Ovary (tissue), 9 donors: ENCODE results near the gene URM1. TPM values are rescaled to one million over a fixed set of nuclear protein-coding genes. Genes with fewer than 3 reads are reported as not detected.

Source experiments
- DNase-seq, 5 donors: peaks; one replicate each; pipeline ENCODE4 v3.0.0-alpha.2; 2019 to 2020
- H3K27ac ChIP-seq, 2 donors: fragments of 200-600 bp; one replicate each; pipeline versions ENCODE4 v1.5.1 to v1.8.0; 2019 to 2022
- H3K27me3 ChIP-seq: fragments of 200-600 bp; one replicate; pipeline ENCODE4 v1.8.0; 2022
- H3K36me3 ChIP-seq: fragments of 200-600 bp; sonication (generic); one replicate; pipeline ENCODE4 v1.5.1; 2019
- H3K4me1 ChIP-seq: one replicate; pipeline ENCODE4 v1.8.1; 2013; ENCODE audit warnings: mild to moderate bottlenecking, moderate library complexity; ENCODE audit not compliant: insufficient read depth
- H3K4me3 ChIP-seq: fragments of 200-600 bp; sonication (generic); one replicate; pipeline ENCODE4 v1.5.1; 2017
- H3K9me3 ChIP-seq, 2 donors: fragments of 200-600 bp in 1 of 2; sonication (generic) in 1 of 2; one replicate each; pipeline versions ENCODE4 v1.5.1 to v1.8.1; 2013 to 2019; ENCODE audit warnings: mild to moderate bottlenecking in 1 of 2, moderate library complexity in 1 of 2
- EP300 ChIP-seq: sonication (generic); formaldehyde crosslinking; IDR thresholded peaks from one replicate; pipeline ENCODE4 v1.6.1; 2017; ENCODE audit warnings: antibody characterized with exemption
- POLR2A ChIP-seq: fragments of 450-650 bp; IDR thresholded peaks from one replicate; pipeline ENCODE4 v1.6.1; 2017; ENCODE audit warnings: antibody characterized with exemption, mild to moderate bottlenecking, moderate library complexity
- WGBS, 3 donors: extraction: QIAGEN DNeasy Blood & Tissue Kit in 1 of 3; methylation state at CpG; one replicate each; pipeline versions ENCODE4 v1.1.5 to v1.1.7; 2013 to 2017; 5-methylcytosine and 5-hydroxymethylcytosine counted together
- intact Hi-C, 4 donors: fragments of 100-400 bp; cut with DNase I; formaldehyde crosslinking; loops; one replicate each; pipeline versions ENCODE4 v1.11.0 to v1.15.1; 2022 to 2023
- polyA plus RNA-seq, 2 donors: library from polyadenylated mRNA; stranded (reverse); fragments of 200-250 nt in 1 of 2; fragments of 350-450 nt in 1 of 2; fragmentation: Illumina TruSeq in 1 of 2; extraction: RNeasy Lipid Tissue Mini Kit (QIAGEN cat#74804) in 1 of 2; gene quantifications; one replicate each; pipeline ENCODE4 v1.2.3, GENCODE V29; 2013 to 2014
- total RNA-seq, 7 donors: library from RNA; depleted of rRNA in 2 of 7; stranded (reverse); fragments of >200 nt in 2 of 7; fragmentation: NEBNext Ultra II Directional in 3 of 7; extraction: Animal tissue kit (Norgen Biotek cat#: 25700) in 3 of 7; gene quantifications; one replicate each; pipeline versions ENCODE4 v1.1.0 to v1.2.4, GENCODE V29; 2016 to 2023
- TF ChIP-seq, protein P1 (sequence below), 3 donors: fragments of 450-650 bp in 2 of 3; fragments of 200-600 bp in 1 of 3; IDR thresholded peaks; one replicate each; pipeline versions ENCODE4 v1.5.1 to v1.8.0; 2016 to 2022; ENCODE audit warnings: antibody characterized with exemption in 3 of 3, mild to moderate bottlenecking in 1 of 3
- donor health status: DM: no; HTN: no; CAD: no; lungs with moderate emphysema.
- donor health status: DM: no; HTN: no; CAD: no.
- donor health status: Bipolar disorder and iron deficiency.
- donor health status: DM: yes; HTN: yes; CAD: no.
- donor health status: DM: no; HTN: no; CAD: no.
- donor health status: DM: yes; HTN: yes; CAD: no.

The URM1 gene
- total and polyA plus RNA-seq, 9 donors: 20.5 to 51.4 (median 36.0) TPM

DNA sequence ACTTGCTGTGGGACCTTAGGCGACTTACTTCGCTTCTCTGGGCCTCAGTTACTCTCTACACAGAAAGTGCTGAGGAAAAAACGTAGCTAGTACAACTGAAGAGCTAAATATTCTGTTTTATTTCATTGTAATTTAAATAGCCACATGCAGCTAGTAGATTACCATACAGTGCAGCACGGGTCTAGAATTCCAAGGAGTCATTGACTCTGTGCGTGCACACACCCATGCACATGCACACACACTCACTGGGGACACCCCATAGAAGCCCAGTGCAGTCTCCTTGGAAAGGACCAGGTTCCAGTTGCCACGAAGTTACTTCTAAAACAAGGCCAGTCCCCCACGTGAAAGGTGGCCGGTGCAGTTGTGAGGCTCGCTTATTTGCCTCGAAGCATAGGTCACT lies 17.0 kb downstream of the URM1 start:
- no peaks in the 10 kb centered on the region for H3K27me3 ChIP-seq
- WGBS, 3 donors: 87 to 90% (median 90%) methylated on average over 9 to 10 of the region's 10 CpGs
- H3K36me3 ChIP-seq: no peaks in the 10 kb centered on the region
- intact Hi-C loops: no loop called here
- TF ChIP-seq EP300: no peak
- TF ChIP-seq, protein P1, sequence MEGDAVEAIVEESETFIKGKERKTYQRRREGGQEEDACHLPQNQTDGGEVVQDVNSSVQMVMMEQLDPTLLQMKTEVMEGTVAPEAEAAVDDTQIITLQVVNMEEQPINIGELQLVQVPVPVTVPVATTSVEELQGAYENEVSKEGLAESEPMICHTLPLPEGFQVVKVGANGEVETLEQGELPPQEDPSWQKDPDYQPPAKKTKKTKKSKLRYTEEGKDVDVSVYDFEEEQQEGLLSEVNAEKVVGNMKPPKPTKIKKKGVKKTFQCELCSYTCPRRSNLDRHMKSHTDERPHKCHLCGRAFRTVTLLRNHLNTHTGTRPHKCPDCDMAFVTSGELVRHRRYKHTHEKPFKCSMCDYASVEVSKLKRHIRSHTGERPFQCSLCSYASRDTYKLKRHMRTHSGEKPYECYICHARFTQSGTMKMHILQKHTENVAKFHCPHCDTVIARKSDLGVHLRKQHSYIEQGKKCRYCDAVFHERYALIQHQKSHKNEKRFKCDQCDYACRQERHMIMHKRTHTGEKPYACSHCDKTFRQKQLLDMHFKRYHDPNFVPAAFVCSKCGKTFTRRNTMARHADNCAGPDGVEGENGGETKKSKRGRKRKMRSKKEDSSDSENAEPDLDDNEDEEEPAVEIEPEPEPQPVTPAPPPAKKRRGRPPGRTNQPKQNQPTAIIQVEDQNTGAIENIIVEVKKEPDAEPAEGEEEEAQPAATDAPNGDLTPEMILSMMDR (IDR thresholded peaks at IDR 0.05): no peak
- TF ChIP-seq POLR2A: no peak
- DNase-seq: no peak
- no peak overlapping the region for H3K4me3 ChIP-seq
- no peaks in the 10 kb centered on the region for H3K9me3 ChIP-seq
- no peaks in the 10 kb centered on the region for H3K4me1 ChIP-seq
- H3K27ac ChIP-seq: no peak overlapping the region

DNA sequence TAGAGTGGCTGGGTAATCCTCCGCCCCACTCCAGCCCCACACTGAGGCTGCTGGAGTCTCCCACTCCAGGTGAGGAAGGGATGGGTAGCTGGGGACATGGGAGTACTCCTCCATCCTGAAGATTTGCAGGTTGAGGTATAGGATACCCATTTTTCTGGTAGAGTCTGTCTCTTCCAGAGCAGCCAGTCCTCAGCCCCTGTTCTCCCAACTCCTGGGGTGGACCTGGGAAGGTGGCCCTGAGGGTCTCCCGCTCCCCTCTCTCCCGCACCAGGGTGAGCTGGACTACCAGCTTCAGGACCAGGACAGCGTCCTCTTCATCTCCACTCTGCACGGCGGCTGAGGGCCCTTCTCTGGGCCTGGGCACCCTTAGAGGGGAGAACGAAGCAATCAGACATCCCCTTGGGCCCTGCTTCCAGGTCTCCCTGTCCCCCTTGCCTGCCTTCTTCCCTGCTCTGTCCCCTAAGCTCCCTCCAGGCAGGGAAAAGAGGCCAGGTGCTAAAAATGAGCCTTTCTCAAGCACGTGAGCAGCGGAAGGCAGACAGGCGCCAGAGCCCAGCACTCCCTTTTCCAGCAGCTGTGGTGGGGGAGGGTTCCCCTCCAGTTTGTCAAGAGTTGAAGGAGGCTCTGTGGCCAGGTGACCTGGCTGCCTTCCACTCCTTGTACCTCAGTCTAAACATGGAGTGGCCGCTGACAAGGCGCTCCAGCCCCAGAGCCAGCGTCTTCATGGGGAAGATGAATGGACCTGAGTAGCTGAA lies 18.4 kb downstream of the URM1 start:
- no peaks in the 10 kb centered on the region for H3K9me3 ChIP-seq
- TF ChIP-seq, protein P1 (IDR thresholded peaks at IDR 0.05): no peak
- TF ChIP-seq POLR2A (no peak), EP300 (no peak)
- no peak overlapping the region for H3K4me3 ChIP-seq
- intact Hi-C loops: no loop called here
- no peaks in the 10 kb centered on the region for H3K27me3 ChIP-seq
- no peak overlapping the region for H3K27ac ChIP-seq
- no peak for DNase-seq
- no peaks in the 10 kb centered on the region for H3K36me3 ChIP-seq
- 65 to 77% (median 68%) methylated on average over 13 of the region's 13 CpGs for WGBS, 3 donors
- H3K4me1 ChIP-seq: no peaks in the 10 kb centered on the region

DNA sequence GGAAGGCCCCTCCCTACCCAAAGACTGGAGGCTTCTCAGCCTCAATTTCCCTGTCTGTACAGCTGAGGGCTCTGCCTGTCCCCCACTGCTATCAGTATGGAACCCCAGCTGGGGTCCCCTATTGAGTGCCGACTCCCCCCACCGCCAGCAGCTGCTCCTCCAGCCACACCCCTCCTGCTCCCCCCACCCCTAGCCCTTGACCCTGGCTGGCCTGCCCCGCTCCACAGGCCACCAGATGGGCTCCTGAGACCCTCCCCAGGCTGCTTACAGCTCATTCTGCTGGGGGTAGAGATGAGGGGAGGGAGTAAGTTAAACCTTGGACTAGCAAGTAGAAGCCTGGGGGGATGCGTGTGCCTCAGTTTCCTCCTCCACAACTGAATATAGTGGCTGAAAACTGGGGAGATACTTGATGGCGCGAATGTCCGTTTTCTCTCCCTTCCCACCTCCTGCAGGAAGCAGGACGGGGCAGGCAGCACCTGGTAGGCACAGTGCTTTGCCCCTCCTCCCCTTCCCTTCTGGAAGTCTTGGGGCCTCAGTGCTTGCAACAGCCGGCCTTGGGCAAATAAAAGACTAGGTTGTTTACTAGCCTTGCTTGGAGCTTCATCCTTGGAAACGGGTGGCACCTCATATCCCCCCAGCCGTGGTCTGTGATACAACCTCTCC lies 19.1 kb downstream of the URM1 start:
- Histone ChIP-seq H3K4me1 (no peaks in the 10 kb centered on the region), H3K36me3 (no peaks in the 10 kb centered on the region), H3K27me3 (no peaks in the 10 kb centered on the region), H3K9me3 (no peaks in the 10 kb centered on the region), H3K4me3 (no peak overlapping the region), H3K27ac (no peak overlapping the region)
- intact Hi-C loops: no loop called here
- TF ChIP-seq, protein P1 (IDR thresholded peaks at IDR 0.05): no peak
- no peak for TF ChIP-seq POLR2A
- no peak for TF ChIP-seq EP300
- 74 to 78% (median 78%) methylated on average over 11 of the region's 11 CpGs for WGBS, 3 donors
- no peak for DNase-seq

DNA sequence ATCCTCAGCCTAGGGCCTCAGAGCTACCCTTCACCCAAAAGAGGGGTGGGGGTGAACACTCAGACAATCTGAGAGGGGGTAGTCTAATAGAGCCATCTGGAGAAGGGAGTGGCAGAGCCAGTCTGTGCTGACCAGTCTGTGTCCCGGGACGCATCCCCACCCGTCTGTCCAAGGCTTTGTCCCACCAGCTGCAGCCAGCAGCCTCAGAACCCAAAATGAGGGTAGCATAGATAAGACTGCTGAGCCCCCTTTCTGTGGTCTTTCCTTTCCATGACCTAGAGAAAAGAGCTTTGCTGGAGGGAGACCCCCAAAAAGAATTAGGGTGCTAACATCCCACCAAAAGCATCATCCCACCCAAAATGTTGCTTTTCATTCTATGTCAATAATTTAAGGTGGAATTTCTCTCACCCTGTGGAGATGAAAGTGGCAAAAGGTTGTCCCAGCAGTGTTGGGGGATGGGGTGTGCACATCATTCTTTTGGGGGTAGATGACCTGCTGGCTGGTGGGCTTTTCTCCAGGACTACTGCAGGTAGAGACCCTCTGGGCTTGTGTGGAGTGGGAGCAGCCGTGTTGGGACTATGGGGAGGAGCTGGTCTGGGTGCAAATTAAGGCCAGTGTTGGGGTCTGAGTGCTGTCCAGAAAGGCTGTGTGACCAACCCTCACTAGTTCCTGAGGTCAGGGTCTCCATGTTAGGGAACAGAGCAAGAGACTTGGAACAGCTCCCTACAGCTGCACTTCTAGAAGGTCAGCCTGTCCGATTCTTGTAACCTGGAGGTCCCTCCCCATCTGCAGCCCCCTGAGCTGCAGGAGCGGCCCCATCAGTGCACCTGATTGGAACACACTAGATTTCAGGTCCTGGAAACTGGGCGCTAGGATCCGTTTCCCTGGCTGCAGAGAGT lies 19.9 kb downstream of the URM1 start:
- Histone ChIP-seq H3K36me3 (no peaks in the 10 kb centered on the region), H3K27me3 (no peaks in the 10 kb centered on the region), H3K4me1 (no peaks in the 10 kb centered on the region), H3K27ac (no peak overlapping the region), H3K4me3 (no peak overlapping the region), H3K9me3 (no peaks in the 10 kb centered on the region)
- TF ChIP-seq, protein P1 (IDR thresholded peaks at IDR 0.05): no peak
- TF ChIP-seq POLR2A: no peak
- no peak for TF ChIP-seq EP300
- intact Hi-C loops: no loop called here
- no peak for DNase-seq
- WGBS, 3 donors: 84 to 89% (median 86%) methylated on average over 8 of the region's 8 CpGs
